Activated naive CD8-positive, alpha-beta T cell (primary cell): Measurements from ENCODE around the gene FAM3C.

Source experiments
- H3K27ac Mint-ChIP-seq: one replicate; pipeline ENCODE4 v1.8.0; 2021; ENCODE audit warnings: mixed read lengths
- H3K27me3 Mint-ChIP-seq: one replicate; pipeline ENCODE4 v1.8.0; 2021; ENCODE audit warnings: mixed read lengths
- H3K36me3 Mint-ChIP-seq: one replicate; pipeline ENCODE4 v1.8.0; 2021; ENCODE audit warnings: mixed read lengths
- H3K4me1 Mint-ChIP-seq: one replicate; pipeline ENCODE4 v1.8.0; 2021; ENCODE audit warnings: low read depth, mixed read lengths
- H3K4me3 Mint-ChIP-seq: one replicate; pipeline ENCODE4 v1.8.0; 2021; ENCODE audit warnings: mild to moderate bottlenecking, mixed read lengths
- H3K9me3 Mint-ChIP-seq: one replicate; pipeline ENCODE4 v1.8.0; 2021; ENCODE audit warnings: low read depth, mixed read lengths

The FAM3C gene

GRCh38 chr7:121313793-121314676, 82.1 kb downstream of the FAM3C start:
- Mint-ChIP-seq H3K36me3 (no peaks in the 10 kb centered on the region), H3K9me3 (no peaks in the 10 kb centered on the region), H3K27ac (no peak overlapping the region), H3K27me3 (peaks cover 5% of the 10 kb centered on the region), H3K4me1 (no peaks in the 10 kb centered on the region), H3K4me3 (no peak overlapping the region)

- Mint-ChIP-seq H3K9me3 (no peaks in the 10 kb centered on the region), H3K4me3 (no peak overlapping the region), H3K27me3 (peaks cover 8% of the 10 kb centered on the region), H3K27ac (no peak overlapping the region), H3K36me3 (no peaks in the 10 kb centered on the region), H3K4me1 (no peaks in the 10 kb centered on the region)
Measured at GRCh38 chr7:121313220-121313792, 82.8 kb downstream of the FAM3C start.

GRCh38 chr7:121307021-121307574, 89.0 kb downstream of the FAM3C start:
- H3K4me1 Mint-ChIP-seq = peaks cover 3% of the 10 kb centered on the region
- no peaks in the 10 kb centered on the region for H3K36me3 Mint-ChIP-seq
- H3K27ac Mint-ChIP-seq = peak overlapping the region; percentile 19
- H3K9me3 Mint-ChIP-seq = no peaks in the 10 kb centered on the region
- H3K4me3 Mint-ChIP-seq = no peak overlapping the region
- peaks cover 9% of the 10 kb centered on the region for H3K27me3 Mint-ChIP-seq

GRCh38 chr7:121306565-121306964, 89.5 kb downstream of the FAM3C start:
- peak overlapping the region; percentile 19 for H3K27ac Mint-ChIP-seq
- peaks cover 3% of the 10 kb centered on the region for H3K4me1 Mint-ChIP-seq
- peaks cover 12% of the 10 kb centered on the region for H3K27me3 Mint-ChIP-seq
- H3K36me3 Mint-ChIP-seq = no peaks in the 10 kb centered on the region
- H3K4me3 Mint-ChIP-seq = no peak overlapping the region
- H3K9me3 Mint-ChIP-seq = no peaks in the 10 kb centered on the region

- no peaks in the 10 kb centered on the region for H3K9me3 Mint-ChIP-seq
- H3K27me3 Mint-ChIP-seq = peaks cover 16% of the 10 kb centered on the region
- H3K27ac Mint-ChIP-seq = no peak overlapping the region
- H3K4me1 Mint-ChIP-seq = peaks cover 3% of the 10 kb centered on the region
- H3K4me3 Mint-ChIP-seq = no peak overlapping the region
- no peaks in the 10 kb centered on the region for H3K36me3 Mint-ChIP-seq
Measured at GRCh38 chr7:121305109-121305508, 91.0 kb downstream of the FAM3C start.

DNA sequence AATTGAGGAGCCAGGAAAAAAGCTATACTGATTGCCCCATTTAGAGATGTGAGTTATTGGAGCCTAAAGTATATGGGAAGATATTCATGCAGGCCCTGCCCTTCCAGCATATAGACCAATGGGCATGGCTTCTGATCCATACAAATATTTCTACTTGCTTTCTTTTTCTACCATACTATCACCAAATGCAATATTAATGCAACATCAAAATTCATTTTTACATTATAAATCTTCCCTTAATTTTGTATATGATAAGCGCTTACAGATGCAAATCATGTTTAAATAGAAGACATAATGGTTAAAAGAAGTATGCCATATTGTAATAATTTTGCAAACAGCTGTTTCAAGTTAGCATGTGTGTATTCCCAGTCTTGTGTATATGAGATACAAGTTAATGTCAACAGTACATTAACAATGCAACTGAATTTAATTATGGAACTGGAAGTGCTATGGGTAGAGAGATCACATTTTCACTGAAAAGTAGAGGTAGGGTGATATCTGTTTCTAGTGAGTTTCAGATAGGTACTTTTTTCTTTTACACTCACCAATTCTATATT, 91.9 kb downstream of the FAM3C start:
- Mint-ChIP-seq H3K4me1 (peaks cover 3% of the 10 kb centered on the region), H3K4me3 (no peak overlapping the region), H3K36me3 (no peaks in the 10 kb centered on the region), H3K9me3 (no peaks in the 10 kb centered on the region), H3K27ac (no peak overlapping the region), H3K27me3 (peaks cover 18% of the 10 kb centered on the region)

GRCh38 chr7:121303422-121304101, 92.5 kb downstream of the FAM3C start:
- Mint-ChIP-seq H3K27ac (no peak overlapping the region), H3K27me3 (peaks cover 15% of the 10 kb centered on the region), H3K4me1 (peaks cover 3% of the 10 kb centered on the region), H3K36me3 (no peaks in the 10 kb centered on the region), H3K9me3 (no peaks in the 10 kb centered on the region), H3K4me3 (no peak overlapping the region)

DNA sequence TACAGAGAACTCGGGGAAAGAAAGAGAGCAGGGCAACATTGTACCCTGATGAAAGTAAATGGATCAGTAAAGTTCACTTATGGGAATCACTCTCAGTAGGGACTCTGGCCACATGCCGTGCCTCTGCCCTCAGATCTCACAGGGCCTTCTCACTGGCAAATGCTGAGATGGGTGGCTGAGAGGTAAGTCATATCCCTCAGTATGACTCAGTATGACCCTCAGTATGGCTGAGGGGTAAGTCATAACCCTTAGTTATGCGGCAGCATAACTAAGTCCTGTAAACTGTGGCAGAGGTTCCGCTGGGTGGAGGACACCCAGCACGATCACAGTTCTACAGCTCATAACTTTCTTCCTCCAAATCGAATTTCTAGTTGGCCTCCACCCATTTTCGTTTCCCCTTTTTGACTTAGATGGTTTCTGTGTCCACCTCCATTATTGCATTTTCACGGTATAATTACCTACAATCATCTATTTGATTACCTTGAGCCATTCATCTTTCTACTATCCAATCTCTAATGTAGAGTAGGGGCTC, 93.8 kb downstream of the FAM3C start:
- no peaks in the 10 kb centered on the region for H3K36me3 Mint-ChIP-seq
- H3K4me1 Mint-ChIP-seq = peaks cover 3% of the 10 kb centered on the region
- no peak overlapping the region for H3K27ac Mint-ChIP-seq
- H3K4me3 Mint-ChIP-seq = no peak overlapping the region
- H3K27me3 Mint-ChIP-seq = peaks cover 15% of the 10 kb centered on the region
- H3K9me3 Mint-ChIP-seq = no peaks in the 10 kb centered on the region

GRCh38 chr7:121301446-121302213, 94.5 kb downstream of the FAM3C start:
- peaks cover 2% of the 10 kb centered on the region for H3K4me1 Mint-ChIP-seq
- H3K36me3 Mint-ChIP-seq = no peaks in the 10 kb centered on the region
- H3K9me3 Mint-ChIP-seq = no peaks in the 10 kb centered on the region
- H3K27ac Mint-ChIP-seq = no peak overlapping the region
- H3K27me3 Mint-ChIP-seq = peaks cover 15% of the 10 kb centered on the region
- no peak overlapping the region for H3K4me3 Mint-ChIP-seq

DNA sequence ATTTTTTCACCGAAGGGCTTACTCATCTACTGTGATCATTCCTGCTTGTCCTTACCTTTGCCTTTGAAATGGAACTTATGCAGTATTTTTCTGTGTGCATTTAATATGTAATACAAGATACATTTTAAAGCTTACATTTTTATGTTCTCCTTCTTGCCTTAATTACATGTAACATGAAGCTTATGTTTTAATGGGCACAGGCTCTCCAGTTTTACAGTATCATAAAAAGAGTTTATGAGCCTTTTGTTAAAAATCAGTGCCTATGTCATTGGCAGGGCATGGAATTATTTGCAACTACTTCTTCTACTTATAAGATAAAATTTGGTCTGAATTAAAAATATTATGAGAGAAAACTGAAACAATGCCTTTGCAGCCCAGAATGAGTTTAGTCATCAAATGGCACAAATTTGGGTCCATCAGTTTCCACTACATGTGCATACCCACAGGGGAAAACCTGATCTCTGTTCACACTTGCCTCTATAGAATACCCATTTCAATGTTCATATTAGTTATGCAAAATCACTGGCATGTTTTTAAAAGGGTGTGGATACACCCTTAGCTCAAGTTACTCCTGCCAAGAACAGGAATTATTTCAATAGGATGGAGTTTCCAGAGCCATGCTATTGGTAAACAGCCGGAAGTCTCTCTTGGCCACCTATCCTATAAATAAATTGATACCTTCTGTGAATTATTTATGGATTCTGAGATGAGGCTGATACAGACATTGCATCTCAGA, 95.3 kb downstream of the FAM3C start:
- Mint-ChIP-seq H3K36me3 (no peaks in the 10 kb centered on the region), H3K4me1 (no peaks in the 10 kb centered on the region), H3K4me3 (no peak overlapping the region), H3K27ac (no peak overlapping the region), H3K27me3 (peaks cover 15% of the 10 kb centered on the region), H3K9me3 (no peaks in the 10 kb centered on the region)
